Measurements from ENCODE around the gene CDPF1.

The CDPF1 gene

GRCh38 chr22:46250035-46250782 is at the start of gene CDPF1:
TSS of gene CDPF1 (minus strand) at chr22:46250293. CDS start at chr22:46248284, 2,009 bp downstream.
- peak; percentile 66 to 80 for DNase-seq

- no peak for DNase-seq
These were observed 49.0 kb upstream of the CDPF1 start for GRCh38 chr22:46299101-46299500.

GRCh38 chr22:46297151-46297812 is 47.2 kb upstream of the CDPF1 start:
- DNase-seq: no peak

- DNase-seq: peak; percentile 84 to 93
These were observed 46.4 kb upstream of the CDPF1 start, which contains the start of gene GTSE1 for GRCh38 chr22:46296257-46297150. TSS of gene GTSE1 (plus strand) at chr22:46296870. CDS start at chr22:46297401, 531 bp downstream.

GRCh38 chr22:46295277-46295971 is 45.3 kb upstream of the CDPF1 start:
- DNase-seq: no peak

- no peak for DNase-seq
These were observed 44.7 kb upstream of the CDPF1 start for GRCh38 chr22:46294784-46295183.

- peak; percentile 14 to 86 for DNase-seq
These were observed 43.6 kb upstream of the CDPF1 start for GRCh38 chr22:46293577-46294260.

- no peak for DNase-seq
These were observed 42.6 kb upstream of the CDPF1 start for GRCh38 chr22:46292732-46293131.

GRCh38 chr22:46292173-46292572 is 42.1 kb upstream of the CDPF1 start:
- DNase-seq: no peak

GRCh38 chr22:46290843-46291785 is 41.0 kb upstream of the CDPF1 start:
- no peak for DNase-seq

GRCh38 chr22:46290121-46290842 is 40.2 kb upstream of the CDPF1 start:
- DNase-seq: no peak

GRCh38 chr22:46289244-46289891 is 39.3 kb upstream of the CDPF1 start:
- DNase-seq: no peak

- DNase-seq: no peak
These were observed 38.8 kb upstream of the CDPF1 start for GRCh38 chr22:46288846-46289243.

- DNase-seq: peak in 1 of 2 donors; percentile 13
These were observed 38.0 kb upstream of the CDPF1 start for GRCh38 chr22:46287873-46288751.

- DNase-seq: no peak
These were observed 37.1 kb upstream of the CDPF1 start for GRCh38 chr22:46286941-46287872.

GRCh38 chr22:46286006-46286405 is 35.9 kb upstream of the CDPF1 start:
- DNase-seq: no peak
